Liver (tissue), 3 donors: ENCODE results near the gene PFKP.

Experiments used
- ATF3 ChIP-seq: IDR thresholded peaks from 2 replicates; pipeline ENCODE4 v1.6.1; 2016; ENCODE audit warnings: antibody characterized with exemption
- CTCF ChIP-seq: fragments of 150-350 bp; IDR thresholded peaks from 2 replicates; pipeline ENCODE4 v1.5.1; 2017; ENCODE audit warnings: improper control_type of control experiment, low read depth, low read length; ENCODE audit not compliant: missing input control
- GABPA ChIP-seq, 2 donors: IDR thresholded peaks in 1 of 2; conservative IDR thresholded peaks in 1 of 2; 2 replicates each; pipeline ENCODE4 v1.6.1; 2016; ENCODE audit warnings: antibody characterized with exemption in 2 of 2, mild to moderate bottlenecking in 1 of 2, moderate library complexity in 1 of 2
- RAD21 ChIP-seq, 2 donors: IDR thresholded peaks; 2 replicates each; pipeline ENCODE4 v1.6.1; 2016; ENCODE audit warnings: antibody characterized with exemption in 2 of 2, mild to moderate bottlenecking in 2 of 2
- YY1 ChIP-seq: IDR thresholded peaks from 2 replicates; pipeline ENCODE4 v1.6.1; 2016; ENCODE audit warnings: antibody characterized with exemption, mild to moderate bottlenecking
- TF ChIP-seq, protein P1 (sequence below): IDR thresholded peaks from 2 replicates; pipeline ENCODE4 v1.6.1; 2016; ENCODE audit warnings: antibody characterized with exemption
- donor health status: healthy.
- donor health status: healthy.

GRCh38 chr10:3178042-3178441, 110.7 kb downstream of the PFKP start:
- no peak for TF ChIP-seq CTCF
- TF ChIP-seq, protein P1, sequence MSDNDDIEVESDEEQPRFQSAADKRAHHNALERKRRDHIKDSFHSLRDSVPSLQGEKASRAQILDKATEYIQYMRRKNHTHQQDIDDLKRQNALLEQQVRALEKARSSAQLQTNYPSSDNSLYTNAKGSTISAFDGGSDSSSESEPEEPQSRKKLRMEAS: no peak
- TF ChIP-seq GABPA (IDR thresholded peaks at IDR 0.05 in 1 of 2, conservative IDR thresholded peaks at IDR 0.05 in 1 of 2): no peak
- TF ChIP-seq ATF3: no peak
- no peak for TF ChIP-seq YY1
- no peak for TF ChIP-seq RAD21 (IDR thresholded peaks at IDR 0.05)
